ENCODE results near the gene UQCRFS1.
"Not testable (repeated sequence)": the region's sequence is repeated elsewhere in the genome, so short reads cannot be mapped to it uniquely, and the experiment has no call there.

The UQCRFS1 gene

GRCh38 chr19:29214411-29214810 is 1.5 kb upstream of the UQCRFS1 start:
- DNase-seq (ENCODE audit: low spot score) = no peak

GRCh38 chr19:29212356-29212647 is 649 bp downstream of the UQCRFS1 start:
- no peak for DNase-seq (ENCODE audit: low spot score)

- DNase-seq (ENCODE audit: low spot score) = no peak
Measured at GRCh38 chr19:29211562-29212355, 1.2 kb downstream of the UQCRFS1 start.

- not testable (repeated sequence) for DNase-seq (ENCODE audit: low spot score)
Measured at GRCh38 chr19:29211041-29211440, 1.9 kb downstream of the UQCRFS1 start.

GRCh38 chr19:29210502-29210901 is 2.4 kb downstream of the UQCRFS1 start:
- not testable (repeated sequence) for DNase-seq (ENCODE audit: low spot score)

GRCh38 chr19:29207403-29208187 is 5.4 kb downstream of the UQCRFS1 start:
- DNase-seq (ENCODE audit: low spot score) = not testable (repeated sequence)

- no peak for DNase-seq (ENCODE audit: low spot score)
Measured at GRCh38 chr19:29206453-29206852, 6.5 kb downstream of the UQCRFS1 start.

- no peak for DNase-seq (ENCODE audit: low spot score)
Measured at GRCh38 chr19:29202281-29202680, 10.7 kb downstream of the UQCRFS1 start.

- no peak for DNase-seq (ENCODE audit: low spot score)
Measured at GRCh38 chr19:29201855-29202254, 11.1 kb downstream of the UQCRFS1 start.

- DNase-seq (ENCODE audit: low spot score) = no peak
Measured at GRCh38 chr19:29194658-29195057, 18.3 kb downstream of the UQCRFS1 start.

GRCh38 chr19:29193155-29193554 is 19.8 kb downstream of the UQCRFS1 start:
- DNase-seq (ENCODE audit: low spot score) = no peak

- no peak for DNase-seq (ENCODE audit: low spot score)
Measured at GRCh38 chr19:29191005-29191404, 21.9 kb downstream of the UQCRFS1 start.

- no peak for DNase-seq (ENCODE audit: low spot score)
Measured at GRCh38 chr19:29189033-29189360, 24.0 kb downstream of the UQCRFS1 start.

GRCh38 chr19:29188289-29189032 is 24.5 kb downstream of the UQCRFS1 start:
- DNase-seq (ENCODE audit: low spot score) = no peak

- DNase-seq (ENCODE audit: low spot score) = no peak
Measured at GRCh38 chr19:29187676-29188075, 25.3 kb downstream of the UQCRFS1 start.

GRCh38 chr19:29185427-29185826 is 27.5 kb downstream of the UQCRFS1 start:
- DNase-seq (ENCODE audit: low spot score) = no peak

GRCh38 chr19:29176981-29177754 is 35.8 kb downstream of the UQCRFS1 start:
- DNase-seq (ENCODE audit: low spot score) = no peak

GRCh38 chr19:29173896-29174295 is 39.1 kb downstream of the UQCRFS1 start:
- DNase-seq (ENCODE audit: low spot score) = no peak

GRCh38 chr19:29172302-29172701 is 40.6 kb downstream of the UQCRFS1 start:
- no peak for DNase-seq (ENCODE audit: low spot score)

GRCh38 chr19:29171525-29171924 is 41.4 kb downstream of the UQCRFS1 start:
- DNase-seq (ENCODE audit: low spot score) = no peak

GRCh38 chr19:29170554-29170953 is 42.4 kb downstream of the UQCRFS1 start:
- no peak for DNase-seq (ENCODE audit: low spot score)

- DNase-seq (ENCODE audit: low spot score) = no peak
Measured at GRCh38 chr19:29162694-29163093, 50.3 kb downstream of the UQCRFS1 start.

Measured in ecto neural progenitor cell (in vitro differentiated cells).